Ectodermal cell (in vitro differentiated cells): ENCODE measurements around the gene L3HYPDH.

Experiments used
- H3K27ac ChIP-seq: 2 replicates; pipeline ENCODE4 v1.7.0; 2013; ENCODE audit warnings: mild to moderate bottlenecking, low read depth, low read length; ENCODE audit not compliant: insufficient read depth, poor library complexity, severe bottlenecking
- H3K27me3 ChIP-seq: 2 replicates; pipeline ENCODE4 v1.7.0; 2013; ENCODE audit warnings: mild to moderate bottlenecking, low read length; ENCODE audit not compliant: insufficient read depth, control insufficient read depth, poor library complexity, severe bottlenecking
- H3K36me3 ChIP-seq: one replicate; pipeline ENCODE4 v1.7.0; 2013; ENCODE audit warnings: low read length; ENCODE audit not compliant: control insufficient read depth, insufficient read depth
- H3K4me1 ChIP-seq: one replicate; pipeline ENCODE4 v1.7.0; 2013; ENCODE audit warnings: low read length; ENCODE audit not compliant: control insufficient read depth, insufficient read depth
- H3K4me3 ChIP-seq: 2 replicates; pipeline ENCODE4 v1.7.0; 2013; ENCODE audit warnings: low read depth, low read length, control low read depth; ENCODE audit not compliant: insufficient read depth
- H3K9me3 ChIP-seq: 2 replicates; pipeline ENCODE4 v1.7.0; 2013; ENCODE audit warnings: mild to moderate bottlenecking, low read length, moderate library complexity; ENCODE audit not compliant: control insufficient read depth
- WGBS, 2 experiments: methylation state at CpG; one replicate each; pipeline ENCODE4 v1.1.7; 2013; ENCODE audit warnings: missing lambda C conversion rate in 2 of 2; 5-methylcytosine and 5-hydroxymethylcytosine counted together

Gene L3HYPDH

DNA sequence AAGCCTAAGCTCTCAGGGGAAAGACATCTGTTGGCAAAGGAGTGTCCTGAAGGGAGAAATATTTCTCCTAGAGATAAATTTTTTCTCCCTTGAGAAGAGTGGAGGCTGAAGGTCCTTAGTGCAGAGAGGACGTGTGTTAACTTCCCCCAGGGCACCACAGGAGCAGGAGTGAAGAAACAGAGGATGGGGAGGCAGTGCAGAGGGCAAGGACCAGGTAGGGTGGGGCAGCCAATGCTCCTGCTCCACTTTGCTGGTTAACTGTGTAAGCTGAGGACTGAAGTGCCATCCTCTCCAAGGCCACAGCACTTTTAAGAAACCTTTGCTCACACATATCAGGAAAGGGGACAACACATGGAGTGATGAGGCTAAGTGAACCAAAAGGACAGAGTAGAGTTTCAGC is 4.0 kb downstream of the L3HYPDH start:
- H3K27ac ChIP-seq, result no peak overlapping the region
- peaks cover 5% of the 10 kb centered on the region for H3K36me3 ChIP-seq
- H3K4me3 ChIP-seq, result no peak overlapping the region
- H3K9me3 ChIP-seq, result no peaks in the 10 kb centered on the region
- 62 to 64% methylated on average over 1 of the region's 1 CpG for WGBS, 2 experiments
- no peaks in the 10 kb centered on the region for H3K27me3 ChIP-seq
- no peaks in the 10 kb centered on the region for H3K4me1 ChIP-seq

DNA sequence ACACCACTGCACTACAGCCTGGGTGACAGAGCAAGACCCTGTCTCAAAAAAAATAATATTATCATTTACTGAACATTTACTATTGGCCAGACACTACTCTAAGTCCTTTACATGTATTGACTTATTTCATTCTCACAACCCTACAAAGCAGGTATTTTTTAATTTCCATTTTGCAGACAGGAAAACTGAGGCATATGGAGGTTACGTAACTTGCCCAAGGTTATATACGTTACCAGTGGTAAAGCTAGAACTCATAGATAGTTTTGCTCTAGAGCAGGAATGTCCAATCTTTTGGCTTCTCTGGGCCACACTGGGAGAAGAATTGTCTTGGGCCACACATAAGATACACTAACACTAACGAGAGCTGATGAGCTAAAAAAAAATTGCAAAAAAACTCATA is 5.7 kb downstream of the L3HYPDH start:
- 91 to 95% methylated on average over 3 of the region's 3 CpGs for WGBS, 2 experiments
- no peak overlapping the region for H3K4me3 ChIP-seq
- H3K9me3 ChIP-seq, result no peaks in the 10 kb centered on the region
- H3K4me1 ChIP-seq, result no peaks in the 10 kb centered on the region
- H3K27ac ChIP-seq, result no peak overlapping the region
- H3K36me3 ChIP-seq, result peaks cover 5% of the 10 kb centered on the region
- no peaks in the 10 kb centered on the region for H3K27me3 ChIP-seq

DNA sequence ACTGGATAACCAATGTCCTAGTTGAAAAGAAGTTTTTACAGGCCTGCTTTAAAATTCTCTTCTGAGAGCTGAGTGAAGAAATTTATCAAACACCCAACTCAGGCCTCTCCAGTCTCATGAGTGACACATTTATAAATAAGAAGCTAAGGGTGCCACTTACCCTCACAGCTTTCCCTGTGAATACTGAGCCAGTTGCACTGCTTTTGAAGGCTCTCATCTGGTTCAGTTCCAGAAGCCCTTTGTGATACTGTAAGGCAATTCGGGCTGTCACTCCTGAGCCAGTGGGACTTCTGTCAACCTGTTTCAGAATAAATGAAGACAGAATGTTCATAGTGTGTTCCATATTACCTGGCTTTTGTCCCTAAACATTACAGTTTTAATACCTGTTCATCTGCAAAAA is 8.5 kb downstream of the L3HYPDH start:
- H3K4me3 ChIP-seq, result no peak overlapping the region
- H3K36me3 ChIP-seq, result peaks cover 5% of the 10 kb centered on the region
- WGBS, 2 experiments, result 93 to 100% methylated on average over 1 of the region's 1 CpG
- H3K27me3 ChIP-seq, result no peaks in the 10 kb centered on the region
- H3K4me1 ChIP-seq, result no peaks in the 10 kb centered on the region
- no peak overlapping the region for H3K27ac ChIP-seq
- no peaks in the 10 kb centered on the region for H3K9me3 ChIP-seq

DNA sequence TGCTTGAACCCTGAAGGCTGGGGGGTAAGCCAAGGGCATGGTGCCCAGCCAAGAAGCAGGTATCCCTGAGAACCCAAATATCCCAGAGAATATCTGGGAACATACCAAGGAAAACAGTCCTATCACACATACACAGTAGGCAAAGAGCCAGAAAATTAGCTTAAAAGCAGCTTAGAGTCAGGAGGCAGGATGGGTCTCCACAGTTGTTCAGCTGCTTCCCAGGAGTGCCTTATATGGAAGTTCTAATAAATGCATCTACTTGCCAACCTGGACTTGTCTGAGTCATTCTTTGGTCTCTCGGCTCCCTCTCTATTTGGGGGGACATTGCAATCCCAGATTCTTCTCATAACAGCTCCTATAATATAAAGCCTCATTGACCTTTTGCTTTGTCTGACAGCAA is 10.0 kb downstream of the L3HYPDH start:
- 91 to 96% methylated on average over 1 of the region's 1 CpG for WGBS, 2 experiments
- Histone ChIP-seq H3K27ac (no peak overlapping the region), H3K27me3 (no peaks in the 10 kb centered on the region), H3K36me3 (peaks cover 5% of the 10 kb centered on the region), H3K4me1 (no peaks in the 10 kb centered on the region), H3K9me3 (no peaks in the 10 kb centered on the region), H3K4me3 (no peak overlapping the region)

DNA sequence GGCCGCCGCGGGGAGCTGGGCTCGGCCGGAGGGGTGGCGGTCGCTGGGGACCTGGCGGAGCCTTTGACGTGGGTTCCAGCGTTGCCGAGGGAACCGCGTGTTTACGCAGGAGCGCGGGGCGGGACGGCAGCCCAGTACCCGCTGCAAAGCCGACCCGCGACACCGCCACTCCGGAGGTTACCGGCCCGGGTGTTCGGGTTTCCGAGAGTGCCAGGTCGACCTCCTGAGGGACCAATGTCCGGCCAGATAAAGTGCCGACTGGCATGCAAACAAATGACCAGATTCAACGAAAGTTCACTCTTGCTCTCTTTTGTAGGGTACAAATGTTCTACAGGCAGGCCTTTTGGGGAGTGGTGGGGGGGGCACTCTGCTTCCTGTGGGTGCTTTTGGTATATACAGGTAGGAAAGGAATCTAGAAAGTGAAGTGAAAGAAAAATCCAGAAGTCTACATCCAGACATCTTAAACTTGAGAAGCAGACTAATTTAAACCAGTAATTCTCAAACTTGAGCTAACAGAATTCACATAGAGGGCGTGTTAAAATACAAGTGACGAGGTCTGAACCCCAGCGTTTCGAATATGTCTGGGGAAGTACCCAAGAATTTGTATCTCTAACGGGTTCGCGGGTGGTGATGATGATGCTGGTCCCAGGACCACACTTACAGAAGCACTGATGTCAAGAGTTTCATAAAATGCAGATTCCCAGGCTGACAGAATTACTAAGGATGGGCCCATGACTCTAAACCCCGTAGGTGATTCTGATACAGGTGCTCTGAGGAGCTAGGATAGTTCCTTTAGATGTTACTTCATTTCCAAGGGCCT is 18.7 kb downstream of the L3HYPDH start, which contains the start of gene GPR135:
Gene GPR135, minus strand, starts transcription at position 65 of the 820 bp plus-strand sequence. CDS start 154 bp downstream, outside the sequence.
- Histone ChIP-seq H3K4me1 (peaks cover 6% of the 10 kb centered on the region), H3K27me3 (peaks cover 40% of the 10 kb centered on the region), H3K36me3 (no peaks in the 10 kb centered on the region), H3K27ac (no peak within 1 kb of the TSS), H3K9me3 (no peaks in the 10 kb centered on the region), H3K4me3 (peak within 1 kb of the TSS; percentile 50)
- WGBS, 2 experiments, result 21 to 22% methylated on average over 40 of the region's 40 CpGs

DNA sequence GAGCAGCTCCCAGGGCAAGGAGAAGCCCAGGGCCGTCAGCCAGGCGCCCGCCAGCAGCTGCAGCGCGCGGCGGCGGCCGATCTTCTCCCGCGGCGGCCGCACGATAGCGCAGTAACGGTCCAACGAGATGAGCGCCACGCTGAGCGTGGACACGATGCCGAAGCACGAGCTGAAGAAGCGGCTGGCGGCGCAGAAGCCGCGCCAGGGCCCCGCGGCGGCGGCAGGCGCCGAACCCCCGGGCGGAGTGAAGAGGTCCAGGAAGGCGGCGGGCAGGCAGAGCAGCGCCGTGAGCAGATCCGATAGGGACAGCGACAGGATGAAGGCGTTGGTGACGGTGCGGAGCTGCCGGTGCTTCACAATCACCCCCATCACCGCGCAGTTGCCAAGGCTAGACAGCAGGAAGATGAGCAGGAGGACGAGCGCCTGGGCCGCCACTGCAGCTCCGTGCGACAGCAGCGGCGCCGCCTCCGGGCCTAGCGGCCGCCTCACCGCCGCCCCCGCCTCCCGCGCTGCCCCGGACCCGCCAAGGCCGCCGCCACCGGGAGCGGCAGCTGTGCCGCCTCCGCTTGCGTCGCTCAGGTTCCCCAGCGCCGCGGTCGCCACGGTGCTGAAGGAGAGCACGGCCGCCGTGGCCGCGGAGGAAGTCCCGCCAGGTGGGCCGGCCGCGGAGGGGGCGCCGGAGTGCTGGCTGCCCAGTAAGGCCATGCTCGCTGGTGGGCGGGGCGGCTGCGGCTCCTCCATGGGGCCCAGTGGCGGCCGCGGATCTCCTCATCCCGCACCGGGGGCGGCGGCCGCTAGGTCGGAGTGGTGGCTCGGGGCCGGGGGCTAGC is 19.5 kb downstream of the L3HYPDH start:
- Histone ChIP-seq H3K27me3 (peaks cover 40% of the 10 kb centered on the region), H3K27ac (no peak overlapping the region), H3K4me1 (peaks cover 6% of the 10 kb centered on the region), H3K36me3 (no peaks in the 10 kb centered on the region), H3K9me3 (no peaks in the 10 kb centered on the region), H3K4me3 (peak overlapping the region; percentile 50)
- WGBS, 2 experiments, result 0 to 1% methylated on average over 105 of the region's 105 CpGs

DNA sequence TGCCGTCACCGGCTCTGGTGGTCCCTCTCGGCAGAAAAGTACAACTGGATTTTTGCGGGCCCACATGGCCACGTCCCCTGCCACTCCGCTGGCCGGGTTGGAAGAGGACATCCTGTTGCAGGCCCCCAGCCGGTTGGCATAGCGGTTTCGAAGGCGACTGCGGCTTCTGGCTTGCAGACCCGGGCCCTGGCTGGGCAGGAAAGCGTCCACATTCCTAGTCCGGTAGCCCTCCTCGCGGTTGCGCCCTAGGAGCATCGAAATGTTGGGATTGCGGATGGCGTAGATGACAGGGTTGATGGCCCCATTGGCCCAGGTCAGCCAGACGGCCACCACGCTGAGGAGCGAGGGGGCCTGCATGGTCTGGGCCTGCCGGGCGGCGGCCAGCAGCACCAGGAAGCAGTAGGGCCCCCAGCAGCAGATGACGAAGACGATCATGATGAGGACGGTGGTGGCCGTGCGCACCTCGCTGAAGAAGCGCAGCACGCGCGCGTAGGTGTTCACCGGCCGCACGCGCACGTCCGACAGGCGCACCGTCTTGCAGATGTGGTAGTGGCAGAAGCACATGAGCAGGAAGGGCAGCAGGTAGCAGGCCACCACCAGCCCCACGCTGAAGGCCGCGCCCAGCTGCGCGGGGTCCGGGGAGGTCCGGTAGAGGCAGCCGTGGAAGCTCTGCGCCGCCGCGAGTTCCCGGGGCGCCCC is 20.3 kb downstream of the L3HYPDH start:
- Histone ChIP-seq H3K36me3 (no peaks in the 10 kb centered on the region), H3K4me1 (peaks cover 6% of the 10 kb centered on the region), H3K4me3 (peak overlapping the region; percentile 50), H3K27me3 (peaks cover 40% of the 10 kb centered on the region), H3K27ac (no peak overlapping the region), H3K9me3 (no peaks in the 10 kb centered on the region)
- 45 to 48% methylated on average over 60 of the region's 60 CpGs for WGBS, 2 experiments

DNA sequence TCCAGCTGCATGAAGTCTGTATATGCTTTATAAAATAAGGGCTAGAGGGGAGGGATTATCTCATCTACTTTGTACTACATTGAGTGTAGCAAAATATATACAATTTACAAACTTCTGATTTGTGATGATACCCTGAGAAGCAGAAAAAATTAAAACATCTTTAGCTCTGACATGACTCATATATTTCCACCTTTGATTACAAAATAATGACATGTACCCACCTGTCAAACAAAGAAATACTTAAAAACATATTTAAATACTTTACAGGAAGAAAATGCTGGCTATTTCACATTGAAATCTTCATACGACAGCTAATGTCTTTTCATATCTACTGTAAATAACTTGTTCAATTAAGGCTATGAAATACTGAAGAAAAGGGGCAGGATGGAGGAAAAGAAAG is 22.3 kb downstream of the L3HYPDH start:
- H3K27me3 ChIP-seq, result peaks cover 40% of the 10 kb centered on the region
- no peak overlapping the region for H3K27ac ChIP-seq
- H3K9me3 ChIP-seq, result no peaks in the 10 kb centered on the region
- H3K36me3 ChIP-seq, result peaks cover 3% of the 10 kb centered on the region
- H3K4me1 ChIP-seq, result peaks cover 6% of the 10 kb centered on the region
- no peak overlapping the region for H3K4me3 ChIP-seq
- 100% methylated on average over 1 of the region's 1 CpG; no CpG with 5 or more reads in 1 of the 2 experiments for WGBS, 2 experiments

DNA sequence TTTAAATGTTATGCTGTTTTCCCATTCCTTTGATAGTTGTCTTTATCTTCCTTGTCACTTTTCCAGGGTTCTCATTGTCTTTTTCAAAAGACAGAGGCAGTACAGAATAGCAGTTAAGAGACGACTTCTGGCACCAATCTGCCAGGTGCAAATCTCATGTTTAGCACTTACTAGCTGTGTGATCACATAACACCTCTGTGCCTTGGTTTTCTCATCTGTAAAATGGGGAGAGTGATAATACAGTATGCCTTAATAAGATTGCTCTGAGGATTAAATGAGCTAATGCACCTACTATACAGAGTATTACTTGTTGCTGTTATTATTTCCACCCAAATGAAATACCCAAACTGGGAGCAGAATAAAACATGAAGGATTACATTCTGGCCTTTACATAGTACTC is 23.8 kb downstream of the L3HYPDH start:
- H3K4me3 ChIP-seq, result no peak overlapping the region
- 86 to 91% methylated on average over 1 of the region's 1 CpG for WGBS, 2 experiments
- no peaks in the 10 kb centered on the region for H3K9me3 ChIP-seq
- no peak overlapping the region for H3K27ac ChIP-seq
- peaks cover 28% of the 10 kb centered on the region for H3K27me3 ChIP-seq
- H3K4me1 ChIP-seq, result peaks cover 6% of the 10 kb centered on the region
- H3K36me3 ChIP-seq, result peaks cover 3% of the 10 kb centered on the region

DNA sequence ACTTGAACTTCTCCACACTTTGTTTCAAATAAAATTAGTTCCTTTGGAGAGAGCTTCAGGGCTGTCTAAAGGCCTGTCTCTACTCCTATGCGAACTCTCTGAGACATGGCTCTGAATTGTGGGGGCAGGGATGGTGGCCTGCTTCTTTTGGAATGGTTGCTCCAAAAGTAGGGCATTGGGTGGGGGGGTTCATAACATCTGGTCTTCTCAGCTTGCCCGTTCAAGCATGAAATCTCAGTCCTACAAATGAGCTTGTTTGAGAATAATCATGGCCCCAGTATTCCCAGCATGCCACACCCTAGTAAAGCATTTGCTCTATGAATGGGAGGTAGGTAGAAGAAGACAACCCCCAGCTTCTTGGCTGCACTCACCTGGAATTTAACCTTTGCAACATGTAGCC is 25.7 kb downstream of the L3HYPDH start:
- 100% methylated on average over 1 to 2 of the region's 2 CpGs for WGBS, 2 experiments
- no peak overlapping the region for H3K27ac ChIP-seq
- H3K4me1 ChIP-seq, result no peaks in the 10 kb centered on the region

More for the DNA sequence above, 25.7 kb downstream of the L3HYPDH start:
- Histone ChIP-seq H3K36me3 (peaks cover 3% of the 10 kb centered on the region), H3K4me3 (no peak overlapping the region), H3K27me3 (peaks cover 9% of the 10 kb centered on the region), H3K9me3 (no peaks in the 10 kb centered on the region)
